Measurements from ENCODE around the gene GDA.

DNA sequence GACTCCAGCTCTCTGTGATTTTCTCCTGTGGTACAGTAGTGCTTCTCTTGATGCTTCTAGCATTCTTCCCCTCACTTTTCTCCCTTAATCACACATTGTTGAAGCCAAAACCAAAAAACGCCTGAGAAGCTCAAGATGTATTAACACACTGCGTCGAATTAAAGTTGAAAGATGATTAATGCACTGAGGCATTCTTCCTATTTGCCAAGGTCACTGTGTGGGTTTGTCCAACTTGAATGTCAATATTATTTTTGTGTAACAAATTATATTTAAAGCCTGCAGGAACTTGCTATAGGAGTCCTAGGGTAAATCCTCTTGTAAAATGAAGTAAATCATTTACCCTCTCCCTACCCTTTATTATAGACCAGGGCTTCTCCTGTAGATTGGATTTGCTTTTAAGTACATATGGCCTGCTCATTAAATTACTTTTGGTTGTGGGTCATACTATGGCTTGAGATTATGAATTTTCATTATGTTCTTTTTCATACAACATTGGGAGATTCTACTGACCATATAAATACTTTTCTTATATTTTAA is 68.1 kb downstream of the GDA start:
- TF ChIP-seq CTCF (IDR thresholded peaks at IDR 0.05): no peak
- no peak for TF ChIP-seq POLR2A (IDR thresholded peaks at IDR 0.05)

Data from Peyer's patch (tissue), 4 donors.